HEK293T (cell line): ENCODE measurements around the gene NEUROD4.

Experiments used
- CTBP1 ChIP-seq: fragments of 450-650 bp; IDR thresholded peaks from 2 replicates; pipeline ENCODE4 v1.6.1; 2016; ENCODE audit warnings: borderline replicate concordance
- ELF4 ChIP-seq: fragments of 450-650 bp; IDR thresholded peaks from 2 replicates; pipeline ENCODE4 v1.6.1; 2017; ENCODE audit warnings: antibody characterized with exemption
- FOXA1 ChIP-seq: fragments of 450-650 bp; IDR thresholded peaks from 2 replicates; pipeline ENCODE4 v1.6.1; 2016; ENCODE audit warnings: mild to moderate bottlenecking
- FOXK2 ChIP-seq: fragments of 450-650 bp; IDR thresholded peaks from 2 replicates; pipeline ENCODE4 v1.6.1; 2016; ENCODE audit warnings: mild to moderate bottlenecking
- L3MBTL2 ChIP-seq: fragments of 450-650 bp; conservative IDR thresholded peaks from 2 replicates; pipeline ENCODE4 v1.6.1; 2016; ENCODE audit warnings: mild to moderate bottlenecking
- SP1 ChIP-seq: fragments of 450-650 bp; IDR thresholded peaks from 2 replicates; pipeline ENCODE4 v1.6.1; 2017
- SUZ12 ChIP-seq: fragments of 450-650 bp; IDR thresholded peaks from 2 replicates; pipeline ENCODE4 v1.6.1; 2016; ENCODE audit warnings: mild to moderate bottlenecking
- ZNF384 ChIP-seq: fragments of 450-650 bp; IDR thresholded peaks from 2 replicates; pipeline ENCODE4 v1.6.1; 2016
- TF ChIP-seq, protein P1 (sequence below): fragments of 450-650 bp; IDR thresholded peaks from 2 replicates; pipeline ENCODE4 v1.6.1; 2016

DNA sequence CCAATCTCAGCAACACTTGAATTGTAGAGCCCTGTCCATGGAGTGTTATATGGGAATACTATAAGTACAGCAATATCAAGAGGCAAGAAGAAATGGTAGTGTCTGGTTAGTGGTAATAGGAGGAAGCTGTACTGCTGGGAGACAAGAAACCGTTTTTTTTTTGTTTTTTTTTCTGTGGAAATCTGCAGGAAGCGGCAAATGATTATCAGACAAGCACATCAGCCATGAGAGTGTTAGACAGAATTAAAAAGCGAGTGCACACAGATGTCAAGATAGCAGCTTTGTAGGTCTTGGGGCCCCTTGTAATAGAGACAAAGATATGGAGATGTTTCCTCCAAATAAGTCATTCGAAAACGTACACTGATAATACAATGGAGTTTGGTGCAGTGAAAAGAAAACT, 41.9 kb upstream of the NEUROD4 start:
- TF ChIP-seq FOXA1, result no peak
- TF ChIP-seq L3MBTL2, result no peak
- no peak for TF ChIP-seq CTBP1
- no peak for TF ChIP-seq FOXK2
- no peak for TF ChIP-seq SUZ12
- TF ChIP-seq ELF4, result no peak
- TF ChIP-seq, protein P1, sequence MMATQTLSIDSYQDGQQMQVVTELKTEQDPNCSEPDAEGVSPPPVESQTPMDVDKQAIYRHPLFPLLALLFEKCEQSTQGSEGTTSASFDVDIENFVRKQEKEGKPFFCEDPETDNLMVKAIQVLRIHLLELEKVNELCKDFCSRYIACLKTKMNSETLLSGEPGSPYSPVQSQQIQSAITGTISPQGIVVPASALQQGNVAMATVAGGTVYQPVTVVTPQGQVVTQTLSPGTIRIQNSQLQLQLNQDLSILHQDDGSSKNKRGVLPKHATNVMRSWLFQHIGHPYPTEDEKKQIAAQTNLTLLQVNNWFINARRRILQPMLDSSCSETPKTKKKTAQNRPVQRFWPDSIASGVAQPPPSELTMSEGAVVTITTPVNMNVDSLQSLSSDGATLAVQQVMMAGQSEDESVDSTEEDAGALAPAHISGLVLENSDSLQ, result no peak
- TF ChIP-seq ZNF384, result no peak
- TF ChIP-seq SP1, result no peak
